Endothelial cell of umbilical vein (primary cell): ENCODE data around the gene GPSM1. TPM values are rescaled to one million over a fixed set of nuclear protein-coding genes. Genes with fewer than 3 reads are reported as not detected.

Source experiments
- BruUV-seq: library from RNA; stranded (reverse); fragments of 400-500 nt; replicated peaks from 2 replicates; lab custom pipeline; 2021; lab: Mats Ljungman, UMichigan
- CTCF ChIA-PET: fragments of 300-600, 350-600 bp; sonication (Branson Sonifier 250); formaldehyde crosslinking; loops from one replicate; lab custom pipeline; 2021; ENCODE audit warnings: antibody characterized with exemption, inconsistent platforms; lab: Charles Lee
- POLR2A ChIA-PET: fragments of 300-600, 350-600 bp; sonication (Branson Sonifier 250); formaldehyde crosslinking; loops from one replicate; lab custom pipeline; 2021; ENCODE audit warnings: antibody characterized with exemption, inconsistent platforms; lab: Charles Lee
- DNase-seq: peaks from one replicate; pipeline ENCODE4 v3.0.0-alpha.2; 2011; ENCODE audit warnings: low read depth, low spot score
- FAIRE-seq: peaks from 2 replicates; lab custom pipeline; 2011; peaks lifted over from hg19 to GRCh38; lab: Jason Lieb, UNC
- H2AFZ ChIP-seq: 2 replicates; pipeline ENCODE4 v1.6.0; 2012; ENCODE audit warnings: low read depth, low read length, control low read depth, inconsistent platforms
- H3K27ac ChIP-seq: 2 replicates; pipeline ENCODE4 v1.5.1; 2011; ENCODE audit warnings: low read depth, mild to moderate bottlenecking, control low read depth, low read length, moderate library complexity; ENCODE audit not compliant: insufficient read depth
- H3K27me3 ChIP-seq, 2 experiments: 2 replicates each; pipeline versions ENCODE4 v1.6.0 to v1.6.1; 2011; ENCODE audit warnings: low read length in 2 of 2, mixed read lengths in 1 of 2; ENCODE audit not compliant: control insufficient read depth in 2 of 2, insufficient read depth in 2 of 2
- H3K36me3 ChIP-seq, 2 experiments: 2 replicates in 1 of 2; 3 replicates in 1 of 2; pipeline ENCODE4 v1.5.1; 2011; ENCODE audit warnings: low read length in 2 of 2, mild to moderate bottlenecking in 1 of 2, moderate library complexity in 1 of 2; ENCODE audit not compliant: control insufficient read depth in 2 of 2, insufficient read depth in 2 of 2; ENCODE audit errors: extremely low read depth in 1 of 2
- H3K4me1 ChIP-seq: 3 replicates; pipeline ENCODE4 v1.5.1; 2011; ENCODE audit warnings: mild to moderate bottlenecking, low read length; ENCODE audit not compliant: control insufficient read depth, insufficient read depth; ENCODE audit errors: extremely low read depth
- H3K4me2 ChIP-seq: 2 replicates; pipeline ENCODE4 v1.6.1; 2011; ENCODE audit warnings: low read length, control low read depth, mixed read lengths; ENCODE audit not compliant: insufficient read depth
- H3K4me3 ChIP-seq, 3 experiments: fragments of 200-600 bp in 1 of 3; sonication (generic), shearing (Covaris generic) in 1 of 3; replicated peaks in 1 of 3; 2 replicates each; pipeline ENCODE4 v1.5.1; 2011 to 2016; ENCODE audit warnings: control low read depth in 3 of 3, low read length in 3 of 3, mild to moderate bottlenecking in 2 of 3, inconsistent platforms in 1 of 3, low read depth in 1 of 3, moderate library complexity in 1 of 3; ENCODE audit not compliant: insufficient read depth in 1 of 3
- H3K79me2 ChIP-seq: 2 replicates; pipeline ENCODE4 v1.6.0; 2012; ENCODE audit warnings: low read length, inconsistent platforms; ENCODE audit not compliant: control insufficient read depth, insufficient read depth
- H3K9ac ChIP-seq: replicated peaks from 2 replicates; pipeline ENCODE3; 2011; ENCODE audit warnings: low read length, control low read depth; ENCODE audit not compliant: insufficient read depth; ENCODE audit errors: extremely low read depth
- H3K9me1 ChIP-seq: replicated peaks from 3 replicates; pipeline ENCODE4 v1.6.0; 2011; ENCODE audit warnings: mild to moderate bottlenecking, low read length; ENCODE audit not compliant: control insufficient read depth, insufficient read depth; ENCODE audit errors: extremely low read depth
- H3K9me3 ChIP-seq: replicated peaks from 2 replicates; pipeline ENCODE4 v1.5.1; 2012; ENCODE audit warnings: low read length, inconsistent platforms; ENCODE audit not compliant: control insufficient read depth, insufficient read depth
- H4K20me1 ChIP-seq: replicated peaks from 2 replicates; pipeline ENCODE3; 2011; ENCODE audit warnings: mild to moderate bottlenecking, low read length; ENCODE audit not compliant: control insufficient read depth, insufficient read depth; ENCODE audit errors: extremely low read depth
- EZH2 ChIP-seq: IDR thresholded peaks from 2 replicates; pipeline ENCODE4 v1.6.1; 2012; ENCODE audit warnings: borderline replicate concordance, low read depth, mild to moderate bottlenecking, moderate library complexity, low read length, inconsistent platforms; ENCODE audit not compliant: severe bottlenecking
- FOS ChIP-seq: IDR thresholded peaks from 2 replicates; pipeline ENCODE4 v1.6.1; 2011; ENCODE audit warnings: mild to moderate bottlenecking, low read length, moderate library complexity, borderline replicate concordance; ENCODE audit not compliant: insufficient read depth
- GATA2 ChIP-seq: IDR thresholded peaks from 2 replicates; pipeline ENCODE4 v1.7.0; 2011; ENCODE audit warnings: low read depth, mild to moderate bottlenecking, moderate library complexity, mixed read lengths, low read length; ENCODE audit not compliant: insufficient read length, insufficient read depth
- JUN ChIP-seq: IDR thresholded peaks from 2 replicates; pipeline ENCODE4 v1.6.1; 2011; ENCODE audit warnings: borderline replicate concordance, low read depth; ENCODE audit not compliant: insufficient read length, insufficient read depth
- MYC ChIP-seq: IDR thresholded peaks from one replicate; pipeline ENCODE4 v1.6.1; 2011; ENCODE audit warnings: mild to moderate bottlenecking, low read depth, low read length
- POLR2A ChIP-seq: IDR thresholded peaks from 2 replicates; pipeline ENCODE4 v1.6.1; 2012; ENCODE audit warnings: low read depth, mild to moderate bottlenecking, control low read depth, low read length
- POLR2AphosphoS5 ChIP-seq: IDR thresholded peaks from 2 replicates; pipeline ENCODE4 v1.6.1; 2012; ENCODE audit warnings: low read depth, mild to moderate bottlenecking, control low read depth, low read length, moderate library complexity; ENCODE audit not compliant: insufficient read depth
- dilution Hi-C: fragments of 300-500 bp; cut with MboI; formaldehyde crosslinking; loops from one replicate; pipeline ENCODE4 v1.15.0; 2019; ENCODE audit warnings: low sequenced_read_pairs; ENCODE audit not compliant: extremely low pct_ligation_motif_present
- intact Hi-C: fragments of 100-400 bp; cut with micrococcal nuclease; formaldehyde crosslinking; loops from one replicate; pipeline ENCODE4 v1.10.0; 2022
- polyA plus RNA-seq, 4 experiments: library from polyadenylated mRNA; depleted of rRNA in 3 of 4; stranded (reverse) in 3 of 4; unstranded in 1 of 4; fragments of >200 nt; gene quantifications; 2 replicates each; pipeline versions ENCODE4 v1.2.1 to v1.2.3, GENCODE V29; 2011 to 2012; ENCODE audit warnings: missing spikeins in 1 of 4
- total RNA-seq: library from RNA; stranded (reverse); gene quantifications from 2 replicates; pipeline ENCODE4 v1.2.3, GENCODE V29; 2021
- TF ChIP-seq, protein P1 (sequence below): IDR thresholded peaks from 2 replicates; pipeline ENCODE4 v1.6.1; 2011; ENCODE audit not compliant: insufficient read depth, insufficient read length
- TF ChIP-seq, protein P2 (sequence below), 2 donors: IDR thresholded peaks; 1 replicate in 1 of 2; 2 replicates in 1 of 2; pipeline ENCODE4 v1.5.1; 2011; ENCODE audit warnings: low read length in 2 of 2, mild to moderate bottlenecking in 2 of 2, moderate library complexity in 2 of 2, control low read depth in 1 of 2, inconsistent platforms in 1 of 2, low read depth in 1 of 2; ENCODE audit not compliant: insufficient read depth in 1 of 2; ENCODE audit errors: extremely low read depth in 1 of 2

Gene GPSM1
- total and polyA plus RNA-seq, 2 donors (not counting 3 experiments of a cell fraction or from before 2014, with no cell fraction given): 34.6 to 47.1 TPM

DNA sequence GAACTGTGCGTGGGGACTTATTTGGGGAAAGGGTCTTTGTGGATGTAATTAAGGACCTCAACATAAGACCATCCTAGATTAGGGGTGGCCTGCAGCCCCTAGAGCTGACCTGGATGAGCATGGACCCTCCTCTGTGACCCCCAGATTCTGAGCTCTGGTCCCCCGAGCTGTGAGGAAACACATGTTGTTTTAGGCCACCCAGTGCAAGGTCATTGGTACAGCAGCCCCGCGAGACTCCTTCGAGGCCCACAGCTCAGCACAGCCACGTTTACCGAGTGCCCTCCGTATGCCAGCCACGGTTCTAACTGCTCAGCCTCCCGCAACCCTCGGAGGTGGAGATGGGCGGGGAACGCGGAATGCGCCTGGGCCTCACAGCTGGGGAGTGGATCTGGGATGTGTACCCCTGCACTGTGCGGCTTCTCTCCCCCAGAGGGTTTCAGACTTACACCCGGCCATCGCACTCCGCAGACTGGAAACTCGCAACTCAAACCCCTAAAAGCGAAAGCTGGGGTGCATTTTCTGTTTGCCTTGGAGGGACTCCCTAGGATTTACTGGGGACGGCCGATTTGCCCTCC is 4.5 kb upstream of the GPSM1 start:
- no peaks in the 10 kb centered on the region for H3K36me3 ChIP-seq
- ChIA-PET CTCF (interaction anchor here (1.8 to 2.3 kb wide), 2 partner anchors 10 to 23 kb away, joined by 5 to 22 read pairs; no protein-coding TSS in a partner anchor), POLR2A (no interaction called here)
- H2AFZ ChIP-seq: no peak overlapping the region
- intact Hi-C loops: no loop called here
- H3K27me3 ChIP-seq: no peaks in the 10 kb centered on the region
- H3K27ac ChIP-seq: no peak overlapping the region
- DNase-seq: no peak
- H3K4me2 ChIP-seq: no peak overlapping the region
- BruUV-seq: no TSS peak
- H3K9ac ChIP-seq: no peak overlapping the region
- no peaks in the 10 kb centered on the region for H4K20me1 ChIP-seq
- no peaks in the 10 kb centered on the region for H3K9me3 ChIP-seq
- TF ChIP-seq JUN (no peak), POLR2A (no peak), MYC (no peak), POLR2AphosphoS5 (no peak), EZH2 (no peak), GATA2 (no peak), FOS (no peak)
- TF ChIP-seq, protein P1, sequence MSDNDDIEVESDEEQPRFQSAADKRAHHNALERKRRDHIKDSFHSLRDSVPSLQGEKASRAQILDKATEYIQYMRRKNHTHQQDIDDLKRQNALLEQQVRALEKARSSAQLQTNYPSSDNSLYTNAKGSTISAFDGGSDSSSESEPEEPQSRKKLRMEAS: no peak
- TF ChIP-seq, protein P2, sequence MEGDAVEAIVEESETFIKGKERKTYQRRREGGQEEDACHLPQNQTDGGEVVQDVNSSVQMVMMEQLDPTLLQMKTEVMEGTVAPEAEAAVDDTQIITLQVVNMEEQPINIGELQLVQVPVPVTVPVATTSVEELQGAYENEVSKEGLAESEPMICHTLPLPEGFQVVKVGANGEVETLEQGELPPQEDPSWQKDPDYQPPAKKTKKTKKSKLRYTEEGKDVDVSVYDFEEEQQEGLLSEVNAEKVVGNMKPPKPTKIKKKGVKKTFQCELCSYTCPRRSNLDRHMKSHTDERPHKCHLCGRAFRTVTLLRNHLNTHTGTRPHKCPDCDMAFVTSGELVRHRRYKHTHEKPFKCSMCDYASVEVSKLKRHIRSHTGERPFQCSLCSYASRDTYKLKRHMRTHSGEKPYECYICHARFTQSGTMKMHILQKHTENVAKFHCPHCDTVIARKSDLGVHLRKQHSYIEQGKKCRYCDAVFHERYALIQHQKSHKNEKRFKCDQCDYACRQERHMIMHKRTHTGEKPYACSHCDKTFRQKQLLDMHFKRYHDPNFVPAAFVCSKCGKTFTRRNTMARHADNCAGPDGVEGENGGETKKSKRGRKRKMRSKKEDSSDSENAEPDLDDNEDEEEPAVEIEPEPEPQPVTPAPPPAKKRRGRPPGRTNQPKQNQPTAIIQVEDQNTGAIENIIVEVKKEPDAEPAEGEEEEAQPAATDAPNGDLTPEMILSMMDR (IDR thresholded peaks at IDR 0.05; ENCODE audit: extremely low read depth in 1 of 2, insufficient read depth in 1 of 2, low read depth in 1 of 2, low read length in 2 of 2): no peak
- FAIRE-seq: no peak
- peaks cover under 1% of the 10 kb centered on the region for H3K79me2 ChIP-seq
- no peak overlapping the region for H3K4me3 ChIP-seq
- peaks cover 12% of the 10 kb centered on the region for H3K4me1 ChIP-seq
- no peaks in the 10 kb centered on the region for H3K9me1 ChIP-seq
- dilution Hi-C loops: no loop called here
